OCI-LY7 (cell line): ENCODE measurements around the gene TBL1Y. TPM values are rescaled to one million over a fixed set of nuclear protein-coding genes. Genes with fewer than 3 reads are reported as not detected.

ENCODE experiments used
- BruUV-seq: library from RNA; stranded (reverse); fragments of 400-500 nt; replicated peaks from 2 replicates; lab custom pipeline; 2021; lab: Mats Ljungman, UMichigan
- CTCF ChIA-PET: fragments of 300-600 bp; sonication (Branson Sonifier 250); formaldehyde crosslinking; loops from one replicate; lab custom pipeline; 2022; ENCODE audit warnings: antibody characterized with exemption; ENCODE audit not compliant: unreplicated experiment; lab: Charles Lee
- POLR2A ChIA-PET: fragments of 300-600 bp; sonication (Branson Sonifier 250); formaldehyde crosslinking; loops from one replicate; lab custom pipeline; 2022; ENCODE audit warnings: antibody characterized with exemption; lab: Charles Lee
- DNase-seq: peaks from one replicate; pipeline ENCODE4 v3.0.0-alpha.2; 2015; ENCODE audit warnings: low spot score
- H2AFZ ChIP-seq: fragments of 200-600 bp; sonication (generic), shearing (Covaris generic); 2 replicates; pipeline ENCODE4 v1.6.1; 2014; ENCODE audit warnings: mild to moderate bottlenecking, antibody characterized with exemption, low read length, moderate library complexity
- H3K27ac ChIP-seq: fragments of 200-600 bp; sonication (generic); 2 replicates; pipeline ENCODE4 v1.5.1; 2014; ENCODE audit warnings: mixed run types, low read depth, mild to moderate bottlenecking, moderate library complexity, low read length, inconsistent platforms; ENCODE audit not compliant: poor library complexity, severe bottlenecking
- H3K36me3 ChIP-seq: fragments of 200-600 bp; sonication (generic); 2 replicates; pipeline ENCODE4 v1.6.1; 2014; ENCODE audit warnings: mild to moderate bottlenecking, antibody characterized with exemption, low read length, moderate library complexity, mixed read lengths; ENCODE audit not compliant: insufficient read depth
- H3K4me1 ChIP-seq: fragments of 200-600 bp; sonication (generic); 2 replicates; pipeline ENCODE4 v1.5.1; 2014; ENCODE audit warnings: mild to moderate bottlenecking, low read length; ENCODE audit not compliant: insufficient read depth, poor library complexity, severe bottlenecking
- H3K4me2 ChIP-seq: fragments of 200-600 bp; sonication (generic); 2 replicates; pipeline ENCODE4 v1.6.1; 2014; ENCODE audit warnings: mild to moderate bottlenecking, low read length
- H3K4me3 ChIP-seq: fragments of 200-600 bp; sonication (generic); 2 replicates; pipeline ENCODE4 v1.5.1; 2014; ENCODE audit warnings: mild to moderate bottlenecking, low read depth, low read length; ENCODE audit not compliant: poor library complexity, severe bottlenecking
- H3K79me2 ChIP-seq: fragments of 200-600 bp; sonication (generic); 2 replicates; pipeline ENCODE4 v1.6.1; 2016; ENCODE audit warnings: low read depth, mild to moderate bottlenecking, low read length, moderate library complexity, mixed read lengths; ENCODE audit not compliant: insufficient read depth
- H3K9me2 ChIP-seq: fragments of 200-600 bp; sonication (generic); 2 replicates; pipeline ENCODE4 v1.6.1; 2016; ENCODE audit warnings: mild to moderate bottlenecking, low read length, mixed read lengths; ENCODE audit not compliant: insufficient read depth
- H3K9me3 ChIP-seq: fragments of 200-600 bp; sonication (generic); 2 replicates; pipeline ENCODE4 v1.6.1; 2014; ENCODE audit warnings: mild to moderate bottlenecking, mixed run types, low read length, mixed read lengths
- H4K20me1 ChIP-seq: fragments of 200-600 bp; sonication (generic); 2 replicates; pipeline ENCODE4 v1.6.1; 2014; ENCODE audit warnings: mild to moderate bottlenecking, antibody characterized with exemption, low read length, moderate library complexity, mixed read lengths; ENCODE audit not compliant: insufficient read depth
- EZH2phosphoT487 ChIP-seq: fragments of 200-600 bp; sonication (generic); IDR thresholded peaks from 2 replicates; pipeline ENCODE4 v1.6.1; 2018; ENCODE audit warnings: low read depth, borderline replicate concordance, mild to moderate bottlenecking, mixed run types, antibody characterized with exemption, low read length, moderate library complexity, mixed read lengths
- intact Hi-C: fragments of 100-400 bp; cut with micrococcal nuclease; formaldehyde crosslinking; loops from one replicate; pipeline ENCODE4 v1.10.0; 2022; ENCODE audit not compliant: unreplicated experiment
- total RNA-seq, 2 experiments: library from RNA; depleted of rRNA in 1 of 2; stranded (reverse); fragments of >200 nt in 1 of 2; shearing (Covaris generic) in 1 of 2; gene quantifications; 2 replicates each; pipeline ENCODE4 v1.2.3, GENCODE V29; 2014 to 2022
- TF ChIP-seq, protein P1 (sequence below): fragments of 200-600 bp; sonication (generic); conservative IDR thresholded peaks from 2 replicates; pipeline ENCODE4 v1.5.1; 2014; ENCODE audit warnings: mild to moderate bottlenecking, antibody characterized with exemption, low read length, moderate library complexity, mixed read lengths

Gene TBL1Y
- total RNA-seq, 2 experiments from 2014 or later = 16.3 to 20.3 TPM

GRCh38 chrY:7122202-7122601 lies 211.7 kb downstream of the TBL1Y start:
- no peaks in the 10 kb centered on the region for H3K9me2 ChIP-seq
- TF ChIP-seq, protein P1, sequence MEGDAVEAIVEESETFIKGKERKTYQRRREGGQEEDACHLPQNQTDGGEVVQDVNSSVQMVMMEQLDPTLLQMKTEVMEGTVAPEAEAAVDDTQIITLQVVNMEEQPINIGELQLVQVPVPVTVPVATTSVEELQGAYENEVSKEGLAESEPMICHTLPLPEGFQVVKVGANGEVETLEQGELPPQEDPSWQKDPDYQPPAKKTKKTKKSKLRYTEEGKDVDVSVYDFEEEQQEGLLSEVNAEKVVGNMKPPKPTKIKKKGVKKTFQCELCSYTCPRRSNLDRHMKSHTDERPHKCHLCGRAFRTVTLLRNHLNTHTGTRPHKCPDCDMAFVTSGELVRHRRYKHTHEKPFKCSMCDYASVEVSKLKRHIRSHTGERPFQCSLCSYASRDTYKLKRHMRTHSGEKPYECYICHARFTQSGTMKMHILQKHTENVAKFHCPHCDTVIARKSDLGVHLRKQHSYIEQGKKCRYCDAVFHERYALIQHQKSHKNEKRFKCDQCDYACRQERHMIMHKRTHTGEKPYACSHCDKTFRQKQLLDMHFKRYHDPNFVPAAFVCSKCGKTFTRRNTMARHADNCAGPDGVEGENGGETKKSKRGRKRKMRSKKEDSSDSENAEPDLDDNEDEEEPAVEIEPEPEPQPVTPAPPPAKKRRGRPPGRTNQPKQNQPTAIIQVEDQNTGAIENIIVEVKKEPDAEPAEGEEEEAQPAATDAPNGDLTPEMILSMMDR = no peak
- no peak for TF ChIP-seq EZH2phosphoT487
- H3K9me3 ChIP-seq = no peaks in the 10 kb centered on the region
- H3K27ac ChIP-seq = no peak overlapping the region
- no peaks in the 10 kb centered on the region for H4K20me1 ChIP-seq
- POLR2A ChIA-PET = no interaction called here
- DNase-seq = no peak
- no peaks in the 10 kb centered on the region for H3K79me2 ChIP-seq
- no peak overlapping the region for H3K4me2 ChIP-seq
- peaks cover 16% of the 10 kb centered on the region for H3K4me1 ChIP-seq
- intact Hi-C loops = no loop called here
- CTCF ChIA-PET = no interaction called here
- H2AFZ ChIP-seq = no peak overlapping the region
- no peaks in the 10 kb centered on the region for H3K36me3 ChIP-seq
- no TSS peak for BruUV-seq
- no peak overlapping the region for H3K4me3 ChIP-seq

DNA sequence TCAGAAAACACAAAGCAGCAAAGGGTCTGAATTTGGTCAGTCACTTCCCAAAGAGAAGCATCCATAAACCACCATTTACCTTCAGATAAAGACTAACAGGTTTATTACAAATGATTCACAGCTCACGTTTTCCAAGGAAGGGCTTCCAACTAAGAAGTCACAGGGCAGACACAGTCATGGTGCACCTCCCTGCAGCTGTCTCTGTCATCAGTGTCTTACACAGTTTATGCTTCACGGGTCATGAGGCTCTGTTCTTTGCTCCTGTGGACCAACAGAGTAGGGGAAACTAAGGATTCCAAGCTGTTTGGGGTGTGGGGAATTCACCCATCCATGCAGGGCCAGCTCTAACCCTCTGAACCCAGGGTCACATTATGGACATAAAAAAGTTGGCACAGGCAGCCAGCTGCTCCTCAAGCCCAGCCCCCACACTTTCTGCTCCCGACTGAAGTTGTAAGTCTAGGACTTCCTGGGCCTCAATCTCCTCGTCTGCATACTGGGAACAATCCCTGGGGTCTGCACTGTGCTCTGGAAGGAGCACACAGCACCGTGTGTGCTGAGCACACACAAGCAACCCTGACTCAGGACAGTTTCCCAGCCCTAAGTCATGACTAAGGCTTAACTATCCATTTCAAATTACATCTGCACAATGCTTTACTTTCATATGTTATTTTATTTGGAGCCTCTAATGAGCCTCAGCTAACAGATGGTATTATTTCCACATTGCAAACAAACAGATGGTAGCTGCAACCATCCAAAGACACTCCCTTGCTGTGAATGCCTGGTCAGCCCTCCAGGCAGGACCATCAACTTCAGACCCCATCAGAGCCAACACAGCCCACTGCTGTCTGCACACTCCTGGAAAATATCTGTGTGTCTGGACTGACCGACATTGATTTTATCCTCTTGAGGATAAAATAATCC lies 214.9 kb downstream of the TBL1Y start:
- intact Hi-C loops = no loop called here
- Histone ChIP-seq H3K9me3 (no peaks in the 10 kb centered on the region), H3K4me2 (no peak overlapping the region), H3K27ac (no peak overlapping the region), H3K9me2 (no peaks in the 10 kb centered on the region), H3K4me3 (no peak overlapping the region), H4K20me1 (no peaks in the 10 kb centered on the region), H2AFZ (no peak overlapping the region), H3K4me1 (peaks cover 2% of the 10 kb centered on the region), H3K79me2 (no peaks in the 10 kb centered on the region), H3K36me3 (no peaks in the 10 kb centered on the region)
- no TSS peak for BruUV-seq
- ChIA-PET CTCF (no interaction called here), POLR2A (interaction anchor here (1.7 kb wide), 1 partner anchor 11 kb away, joined by 5 read pairs; no protein-coding TSS in a partner anchor)
- DNase-seq = no peak
- TF ChIP-seq, protein P1 = no peak
- no peak for TF ChIP-seq EZH2phosphoT487

DNA sequence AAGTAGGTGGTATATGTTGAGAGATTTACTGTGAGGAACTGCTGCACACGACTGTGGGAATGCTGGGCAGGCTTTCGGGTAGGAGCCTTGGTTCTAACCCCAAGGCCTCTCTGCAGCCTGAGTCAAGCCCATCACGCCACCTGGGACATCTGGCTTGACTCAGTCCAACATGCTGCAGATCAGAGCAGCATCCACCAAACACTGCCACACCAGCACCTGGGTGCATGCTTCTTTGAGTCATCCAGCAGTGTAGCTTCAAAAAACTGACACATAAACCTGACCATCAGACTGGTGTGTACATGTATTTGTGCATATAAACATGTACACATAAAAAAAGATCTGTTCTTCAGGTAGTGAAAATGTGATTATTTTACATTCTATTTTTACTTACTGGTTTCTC lies 217.7 kb downstream of the TBL1Y start:
- BruUV-seq = no TSS peak
- Histone ChIP-seq H3K27ac (no peak overlapping the region), H3K4me3 (no peak overlapping the region), H3K79me2 (no peaks in the 10 kb centered on the region), H3K4me1 (no peaks in the 10 kb centered on the region), H3K9me2 (no peaks in the 10 kb centered on the region), H4K20me1 (no peaks in the 10 kb centered on the region), H3K36me3 (no peaks in the 10 kb centered on the region), H3K9me3 (no peaks in the 10 kb centered on the region), H2AFZ (no peak overlapping the region), H3K4me2 (no peak overlapping the region)
- intact Hi-C loops = no loop called here
- CTCF ChIA-PET = no interaction called here
- POLR2A ChIA-PET = no interaction called here
- no peak for DNase-seq
- TF ChIP-seq, protein P1 = no peak
- no peak for TF ChIP-seq EZH2phosphoT487
